ENCODE data around the gene DEK. TPM values are rescaled to one million over a fixed set of nuclear protein-coding genes. Genes with fewer than 3 reads are reported as not detected.
"Not testable (repeated sequence)": the region's sequence is repeated elsewhere in the genome, so short reads cannot be mapped to it uniquely, and the experiment has no call there.

Gene DEK
- total RNA-seq (ENCODE audit: unreplicated experiment) = 33.8 TPM
- long read RNA-seq, transcript DEK-202 (11 exons, 3,427 nt) = major isoform, 11 of 30 reads
- long read RNA-seq, partial matches to known transcripts = 17 of 30 reads
- long read RNA-seq, other reads (novel, unspliced or antisense) = 2 of 30 reads

GRCh38 chr6:18264219-18264922, at the start of gene DEK:
Gene DEK (minus strand): TSS chr6:18264530. CDS start chr6:18263987, 543 bp downstream.
- peaks cover 10% of the 10 kb centered on the region for H3K4me1 Mint-ChIP-seq (ENCODE audit: low read depth, unreplicated experiment)
- peak within 1 kb of the TSS; percentile 99 for H3K4me3 Mint-ChIP-seq (ENCODE audit: unreplicated experiment)
- TF ChIP-seq CTCF (IDR thresholded peaks at IDR 0.05; ENCODE audit: partially characterized antibody, unreplicated experiment) = peak; percentile 45
- H3K36me3 Mint-ChIP-seq (ENCODE audit: unreplicated experiment) = no peaks in the 10 kb centered on the region
- H3K27me3 Mint-ChIP-seq (ENCODE audit: unreplicated experiment) = peaks cover 12% of the 10 kb centered on the region
- peaks cover 8% of the 10 kb centered on the region for H3K9me3 Mint-ChIP-seq (ENCODE audit: unreplicated experiment)
- DNase-seq = peak; percentile 92
- peak within 1 kb of the TSS; percentile 72 for H3K27ac Mint-ChIP-seq (ENCODE audit: unreplicated experiment)

DNA sequence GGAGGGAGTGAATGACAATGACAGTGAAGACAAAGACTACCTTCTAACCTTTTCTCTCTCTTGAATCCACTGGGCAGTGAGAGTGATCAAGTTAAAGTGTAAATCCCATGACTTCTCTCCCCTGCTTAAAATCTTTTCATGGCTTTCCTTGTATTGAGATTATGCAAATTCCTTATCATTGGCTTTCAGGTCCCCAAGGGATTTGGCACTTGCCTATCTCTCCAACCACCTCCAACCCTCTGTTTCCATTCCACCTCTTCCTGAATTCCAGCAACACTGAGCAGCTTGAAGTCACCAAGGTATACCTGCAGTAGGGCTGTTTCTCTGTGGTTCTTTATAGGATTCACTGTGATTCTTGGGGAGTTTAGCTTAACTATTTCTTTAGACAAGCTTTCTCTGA, 48.0 kb upstream of the DEK start:
- H3K4me1 Mint-ChIP-seq (ENCODE audit: low read depth, unreplicated experiment) = no peaks in the 10 kb centered on the region
- H3K9me3 Mint-ChIP-seq (ENCODE audit: unreplicated experiment) = no peaks in the 10 kb centered on the region
- no peak for DNase-seq
- H3K4me3 Mint-ChIP-seq (ENCODE audit: unreplicated experiment) = no peak overlapping the region
- no peak overlapping the region for H3K27ac Mint-ChIP-seq (ENCODE audit: unreplicated experiment)
- H3K27me3 Mint-ChIP-seq (ENCODE audit: unreplicated experiment) = no peaks in the 10 kb centered on the region
- TF ChIP-seq CTCF (IDR thresholded peaks at IDR 0.05; ENCODE audit: partially characterized antibody, unreplicated experiment) = no peak
- H3K36me3 Mint-ChIP-seq (ENCODE audit: unreplicated experiment) = no peaks in the 10 kb centered on the region

- H3K9me3 Mint-ChIP-seq (ENCODE audit: unreplicated experiment); H3K4me1 Mint-ChIP-seq (ENCODE audit: low read depth, unreplicated experiment); H3K4me3 Mint-ChIP-seq (ENCODE audit: unreplicated experiment); H3K36me3 Mint-ChIP-seq (ENCODE audit: unreplicated experiment); DNase-seq; H3K27ac Mint-ChIP-seq (ENCODE audit: unreplicated experiment); H3K27me3 Mint-ChIP-seq (ENCODE audit: unreplicated experiment): not testable (repeated sequence)
Observed at GRCh38 chr6:18310010-18310409, 45.7 kb upstream of the DEK start.

DNA sequence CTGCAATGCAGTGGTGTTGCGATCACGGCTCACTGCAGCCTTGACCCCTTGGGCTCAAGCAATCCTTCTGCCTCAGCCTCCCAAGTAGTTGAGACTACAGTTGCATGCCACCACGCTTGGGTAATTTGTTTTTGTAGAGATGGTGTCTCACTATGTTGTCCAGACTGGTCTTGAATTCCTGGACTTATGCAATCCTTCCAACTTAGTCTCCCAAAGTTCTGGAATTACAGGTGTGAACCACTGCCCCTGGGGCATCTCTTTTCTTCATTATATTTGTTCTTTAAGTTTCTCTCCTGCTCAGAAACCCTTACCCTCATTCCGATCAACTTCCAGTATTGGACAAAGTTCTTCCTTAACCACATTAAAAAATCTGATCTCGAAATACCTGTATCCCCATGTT, 44.7 kb upstream of the DEK start:
- no peak for DNase-seq
- no peaks in the 10 kb centered on the region for H3K4me1 Mint-ChIP-seq (ENCODE audit: low read depth, unreplicated experiment)
- H3K9me3 Mint-ChIP-seq (ENCODE audit: unreplicated experiment) = no peaks in the 10 kb centered on the region
- no peak for TF ChIP-seq CTCF (IDR thresholded peaks at IDR 0.05; ENCODE audit: partially characterized antibody, unreplicated experiment)
- no peak overlapping the region for H3K4me3 Mint-ChIP-seq (ENCODE audit: unreplicated experiment)
- H3K27ac Mint-ChIP-seq (ENCODE audit: unreplicated experiment) = no peak overlapping the region
- no peaks in the 10 kb centered on the region for H3K36me3 Mint-ChIP-seq (ENCODE audit: unreplicated experiment)
- no peaks in the 10 kb centered on the region for H3K27me3 Mint-ChIP-seq (ENCODE audit: unreplicated experiment)

DNA sequence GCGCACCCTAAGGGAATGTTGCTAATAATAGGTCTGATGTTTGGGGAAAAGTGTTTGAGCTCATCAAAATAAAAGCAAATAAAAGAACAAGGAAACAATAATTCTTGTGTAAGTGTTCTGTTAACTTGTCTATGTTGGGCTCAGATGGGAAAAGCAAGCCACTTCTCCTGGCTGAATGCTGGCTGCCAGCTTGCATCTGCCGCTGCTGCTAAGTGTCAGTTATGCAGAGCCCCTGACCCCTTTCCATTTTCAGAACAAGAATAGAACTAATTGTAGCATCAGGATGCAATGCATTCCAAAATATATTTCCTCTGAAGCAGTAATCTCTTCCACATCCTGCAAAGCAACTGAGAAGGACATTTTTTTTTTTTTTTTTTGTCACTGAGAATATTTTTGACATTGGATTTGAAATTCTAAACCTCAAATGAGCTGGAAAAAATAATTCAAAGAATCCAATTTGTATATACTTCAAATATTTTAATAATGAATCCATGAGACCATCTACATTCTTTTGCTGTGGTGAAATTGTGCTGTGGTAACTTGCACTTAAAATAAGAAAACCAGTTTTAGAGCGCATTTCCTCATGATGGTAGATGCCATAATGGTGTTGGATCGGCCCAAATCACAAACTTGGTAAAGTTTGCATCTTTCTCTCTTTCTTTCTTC, 43.9 kb upstream of the DEK start:
- Mint-ChIP-seq H3K9me3 (ENCODE audit: unreplicated experiment) (no peaks in the 10 kb centered on the region), H3K36me3 (ENCODE audit: unreplicated experiment) (no peaks in the 10 kb centered on the region), H3K27ac (ENCODE audit: unreplicated experiment) (no peak overlapping the region), H3K4me1 (ENCODE audit: low read depth, unreplicated experiment) (no peaks in the 10 kb centered on the region), H3K27me3 (ENCODE audit: unreplicated experiment) (no peaks in the 10 kb centered on the region), H3K4me3 (ENCODE audit: unreplicated experiment) (no peak overlapping the region)
- no peak for DNase-seq
- TF ChIP-seq CTCF (IDR thresholded peaks at IDR 0.05; ENCODE audit: partially characterized antibody, unreplicated experiment) = no peak
